ENCODE data around the gene HIRIP3.

- TF ChIP-seq CTCF (IDR thresholded peaks at IDR 0.05) (no peak), POLR2A (IDR thresholded peaks at IDR 0.05) (no peak)
These were observed 29.0 kb upstream of the HIRIP3 start for GRCh38 chr16:30024451-30024850.

Data from right lobe of liver (tissue), 4 donors.